Lung (tissue), 12 donors: ENCODE measurements around the gene TET2. TPM values are rescaled to one million over a fixed set of nuclear protein-coding genes. Genes with fewer than 3 reads are reported as not detected.

ENCODE experiments used
- ATAC-seq: fragments of 200-7000 bp; cut with Tn5 transposase; one replicate; pipeline ENCODE4 v1.9.1; 2020; ENCODE audit warnings: moderate number of reproducible peaks; ENCODE audit not compliant: insufficient read depth, low FRiP score
- DNase-seq, 3 donors: peaks; one replicate each; pipeline ENCODE4 v3.0.0-alpha.2; 2013 to 2017
- H3K27ac ChIP-seq, 2 donors: one replicate each; pipeline ENCODE4 v1.5.1; 2013; ENCODE audit warnings: mild to moderate bottlenecking in 2 of 2, moderate library complexity in 2 of 2, control low read depth in 1 of 2, inconsistent platforms in 1 of 2, low read depth in 1 of 2, low read length in 1 of 2
- H3K27me3 ChIP-seq, 3 donors: one replicate each; pipeline ENCODE4 v1.5.1; 2013; ENCODE audit warnings: low read length in 2 of 3; ENCODE audit not compliant: control insufficient read depth in 3 of 3, insufficient read depth in 3 of 3
- H3K36me3 ChIP-seq, 4 donors: one replicate each; pipeline ENCODE4 v1.5.1; 2013; ENCODE audit warnings: low read length in 4 of 4, mild to moderate bottlenecking in 1 of 4, moderate library complexity in 1 of 4; ENCODE audit not compliant: control insufficient read depth in 4 of 4, insufficient read depth in 4 of 4
- H3K4me1 ChIP-seq, 5 donors: one replicate each; pipeline ENCODE4 v1.5.1; 2013; ENCODE audit warnings: low read length in 5 of 5, mild to moderate bottlenecking in 2 of 5, moderate library complexity in 1 of 5; ENCODE audit not compliant: control insufficient read depth in 5 of 5, insufficient read depth in 5 of 5
- H3K4me3 ChIP-seq: one replicate; pipeline ENCODE4 v1.5.1; 2013; ENCODE audit warnings: mild to moderate bottlenecking, control low read depth, moderate library complexity
- H3K9ac ChIP-seq, 2 donors: one replicate each; pipeline ENCODE4 v1.5.1; 2013; ENCODE audit warnings: low read length in 2 of 2, control low read depth in 1 of 2; ENCODE audit not compliant: insufficient read depth in 1 of 2
- H3K9me3 ChIP-seq, 4 donors: one replicate each; pipeline ENCODE4 v1.5.1; 2013; ENCODE audit warnings: low read length in 3 of 4, mild to moderate bottlenecking in 1 of 4, moderate library complexity in 1 of 4; ENCODE audit not compliant: control insufficient read depth in 4 of 4, insufficient read depth in 3 of 4
- WGBS, 2 donors: extraction: QIAGEN DNeasy Blood & Tissue Kit; methylation state at CpG; one replicate each; pipeline ENCODE4 v1.1.7; 2013; 5-methylcytosine and 5-hydroxymethylcytosine counted together
- polyA plus RNA-seq, 2 donors: library from polyadenylated mRNA; stranded (reverse); fragments of 200-250 nt; gene quantifications; one replicate each; pipeline ENCODE4 v1.2.1, GENCODE V29; 2013
- total RNA-seq, 2 donors: library from RNA; depleted of rRNA in 1 of 2; stranded (reverse); fragments of >200 nt in 1 of 2; gene quantifications; one replicate each; pipeline ENCODE4 v1.2.1, GENCODE V29; 2014 to 2021
- TF ChIP-seq, protein P1 (sequence below): IDR thresholded peaks from 2 replicates; pipeline ENCODE4 v1.5.1; 2012; ENCODE audit warnings: mild to moderate bottlenecking; ENCODE audit errors: control extremely low read depth, extremely low read depth
- donor health status: control.
- donor health status: control.
- donor health status: Bipolar disorder and iron deficiency.
- donor health status: healthy.
- donor health status: DM: yes; HTN: yes; CAD: no.

Gene TET2
- total and polyA plus RNA-seq, 4 donors, result 4.1 to 72.2 (median 16.5) TPM

DNA sequence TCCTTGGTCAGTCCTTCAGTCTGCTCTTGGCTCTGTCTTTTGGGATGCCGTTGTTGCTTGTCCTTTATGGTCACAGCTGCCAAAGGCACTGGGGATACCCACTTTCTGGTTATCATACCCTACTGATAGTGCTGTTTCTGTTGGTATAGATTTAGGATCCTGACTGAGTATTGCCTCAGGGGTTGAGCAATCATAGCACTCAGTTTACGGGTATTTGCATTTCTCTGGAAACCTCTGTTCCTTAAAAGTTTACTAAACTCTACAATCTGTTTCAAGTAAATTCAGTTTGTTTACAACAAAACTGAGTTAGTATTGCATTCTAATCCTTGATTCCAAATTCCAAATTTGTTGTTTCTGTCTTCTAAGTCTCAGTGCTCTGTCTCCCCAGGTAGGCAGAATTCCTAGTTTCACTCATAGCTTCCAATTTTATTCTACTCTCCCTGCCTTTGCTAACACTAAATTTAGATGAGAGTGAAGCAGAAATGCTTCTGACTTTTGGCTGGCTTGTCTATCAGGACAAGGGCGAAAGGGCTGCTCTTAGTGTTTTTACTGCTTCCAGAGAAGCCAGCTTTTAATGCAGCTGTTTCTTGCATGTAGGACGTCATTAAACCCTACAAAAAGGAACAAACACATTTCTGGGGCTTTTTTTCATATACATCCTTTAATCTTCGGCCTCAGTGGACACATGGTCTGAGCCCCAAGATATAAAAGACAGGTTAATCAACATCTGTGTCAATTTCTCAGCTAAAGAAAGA lies 17.2 kb upstream of the TET2 start:
- TF ChIP-seq, protein P1, sequence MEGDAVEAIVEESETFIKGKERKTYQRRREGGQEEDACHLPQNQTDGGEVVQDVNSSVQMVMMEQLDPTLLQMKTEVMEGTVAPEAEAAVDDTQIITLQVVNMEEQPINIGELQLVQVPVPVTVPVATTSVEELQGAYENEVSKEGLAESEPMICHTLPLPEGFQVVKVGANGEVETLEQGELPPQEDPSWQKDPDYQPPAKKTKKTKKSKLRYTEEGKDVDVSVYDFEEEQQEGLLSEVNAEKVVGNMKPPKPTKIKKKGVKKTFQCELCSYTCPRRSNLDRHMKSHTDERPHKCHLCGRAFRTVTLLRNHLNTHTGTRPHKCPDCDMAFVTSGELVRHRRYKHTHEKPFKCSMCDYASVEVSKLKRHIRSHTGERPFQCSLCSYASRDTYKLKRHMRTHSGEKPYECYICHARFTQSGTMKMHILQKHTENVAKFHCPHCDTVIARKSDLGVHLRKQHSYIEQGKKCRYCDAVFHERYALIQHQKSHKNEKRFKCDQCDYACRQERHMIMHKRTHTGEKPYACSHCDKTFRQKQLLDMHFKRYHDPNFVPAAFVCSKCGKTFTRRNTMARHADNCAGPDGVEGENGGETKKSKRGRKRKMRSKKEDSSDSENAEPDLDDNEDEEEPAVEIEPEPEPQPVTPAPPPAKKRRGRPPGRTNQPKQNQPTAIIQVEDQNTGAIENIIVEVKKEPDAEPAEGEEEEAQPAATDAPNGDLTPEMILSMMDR, result no peak
- Histone ChIP-seq H3K9ac (peak overlapping the region in 1 of 2 donors; percentile 26), H3K27me3 (no peaks in the 10 kb centered on the region), H3K4me1 (peaks cover 0 to 37% (median 0%) of the 10 kb centered on the region in 5 donors), H3K4me3 (no peak overlapping the region), H3K36me3 (no peaks in the 10 kb centered on the region), H3K9me3 (no peaks in the 10 kb centered on the region), H3K27ac (no peak overlapping the region)
- DNase-seq (peak; percentile 37 to 90 (median 86)), ATAC-seq (no peak)
- 68 to 74% methylated on average over 5 of the region's 5 CpGs for WGBS, 2 donors

DNA sequence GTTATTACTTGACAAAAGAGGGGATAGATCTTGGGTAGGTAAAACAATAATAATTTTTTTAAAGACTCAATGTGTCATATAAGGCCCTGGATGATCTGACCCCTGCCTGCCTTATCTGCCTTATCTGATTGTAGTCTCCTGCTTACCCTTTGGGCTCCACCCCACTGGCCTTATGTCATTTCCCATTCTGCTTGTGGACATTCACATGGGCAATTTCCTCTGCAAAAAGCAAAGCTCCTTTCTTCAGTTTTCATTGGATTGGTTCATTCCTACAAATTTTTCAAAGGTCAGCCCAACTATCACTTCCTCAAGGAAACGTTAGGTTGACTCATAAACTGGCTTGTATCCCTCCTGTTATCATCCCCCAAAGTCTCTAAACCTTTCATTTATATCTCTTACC lies 15.7 kb upstream of the TET2 start:
- ATAC-seq (no peak), DNase-seq (no peak)
- TF ChIP-seq, protein P1, result no peak
- H3K9me3 ChIP-seq, result no peaks in the 10 kb centered on the region
- WGBS, 2 donors, result 39 to 55% methylated on average over 1 of the region's 1 CpG
- no peak overlapping the region for H3K9ac ChIP-seq
- no peak overlapping the region for H3K27ac ChIP-seq
- no peaks in the 10 kb centered on the region for H3K27me3 ChIP-seq
- no peaks in the 10 kb centered on the region for H3K36me3 ChIP-seq
- H3K4me3 ChIP-seq, result no peak overlapping the region
- H3K4me1 ChIP-seq, result peaks cover 0 to 35% (median 4%) of the 10 kb centered on the region in 5 donors

DNA sequence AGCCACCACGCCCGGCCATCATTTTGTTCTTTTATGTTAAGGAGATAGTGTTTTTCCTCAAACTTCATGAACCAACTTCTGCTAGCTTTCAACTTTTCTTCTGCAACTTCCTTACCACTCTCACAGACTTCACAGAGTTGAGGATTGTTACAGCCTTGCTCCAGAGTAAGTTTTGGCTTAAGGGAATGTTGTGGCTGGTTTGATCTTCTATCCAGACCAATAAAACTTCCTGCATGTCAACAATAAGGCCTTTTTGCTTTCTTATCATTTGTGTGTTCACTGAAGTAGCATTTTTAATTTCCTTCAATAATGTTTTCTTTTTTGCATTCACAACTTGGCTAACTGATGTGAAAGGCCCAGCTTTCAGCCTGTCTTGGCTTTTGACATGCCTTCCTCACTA lies 12.7 kb upstream of the TET2 start:
- H3K9me3 ChIP-seq, result no peaks in the 10 kb centered on the region
- 93 to 97% methylated on average over 2 of the region's 2 CpGs for WGBS, 2 donors
- TF ChIP-seq, protein P1, result no peak
- peaks cover 0 to 16% (median 4%) of the 10 kb centered on the region in 5 donors for H3K4me1 ChIP-seq
- H3K27me3 ChIP-seq, result no peaks in the 10 kb centered on the region
- no peak overlapping the region for H3K4me3 ChIP-seq
- no peak overlapping the region for H3K9ac ChIP-seq
- H3K27ac ChIP-seq, result no peak overlapping the region
- no peak for DNase-seq
- no peak for ATAC-seq
- H3K36me3 ChIP-seq, result no peaks in the 10 kb centered on the region

DNA sequence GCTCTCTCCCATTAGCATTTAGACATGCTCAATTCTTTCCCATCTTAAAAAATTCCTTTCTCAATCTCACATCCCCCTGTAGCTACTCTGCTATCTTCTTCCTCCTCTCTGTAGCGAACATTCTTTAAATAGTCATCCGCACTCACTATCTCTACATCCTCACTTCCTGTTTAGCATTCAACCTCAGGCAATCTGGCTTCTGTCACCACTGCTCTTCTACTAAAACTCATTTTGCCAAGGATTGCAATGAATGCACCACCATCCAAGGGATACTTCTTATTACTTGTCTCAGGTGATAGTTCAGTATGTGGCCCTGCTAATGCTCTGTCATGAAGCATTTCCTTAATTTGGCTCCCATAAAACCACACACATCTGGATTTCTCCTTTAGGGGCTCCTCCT lies 10.9 kb upstream of the TET2 start:
- no peak overlapping the region for H3K4me3 ChIP-seq
- no peaks in the 10 kb centered on the region for H3K27me3 ChIP-seq
- DNase-seq (no peak), ATAC-seq (no peak)
- H3K9me3 ChIP-seq, result no peaks in the 10 kb centered on the region
- 14 to 39% methylated on average over 2 of the region's 2 CpGs for WGBS, 2 donors
- H3K27ac ChIP-seq, result no peak overlapping the region
- TF ChIP-seq, protein P1, result no peak
- no peak overlapping the region for H3K9ac ChIP-seq
- no peaks in the 10 kb centered on the region for H3K36me3 ChIP-seq
- peaks cover 0 to 4% (median 0%) of the 10 kb centered on the region in 5 donors for H3K4me1 ChIP-seq
